K562 (cell line): ENCODE measurements around the gene RERE.

Experiments
- ARHGAP35 ChIP-seq: fragments of 450-650 bp; IDR thresholded peaks from 2 replicates; pipeline ENCODE4 v1.6.1; 2018; ENCODE audit not compliant: partially characterized antibody
- ATF2 ChIP-seq: sonication (generic); formaldehyde crosslinking; IDR thresholded peaks from 2 replicates; pipeline ENCODE4 v1.8.1; 2022; ENCODE audit warnings: missing genetic modification reagents
- CTCF ChIP-seq, 3 experiments: IDR thresholded peaks in 2 of 3; conservative IDR thresholded peaks in 1 of 3; 2 replicates each; pipeline ENCODE4 v1.5.1; 2011 to 2012; ENCODE audit warnings: low read length in 3 of 3, mild to moderate bottlenecking in 3 of 3, control low read depth in 2 of 3, improper control_type of control experiment in 1 of 3, inconsistent platforms in 1 of 3, low read depth in 1 of 3, mixed read lengths in 1 of 3, moderate library complexity in 1 of 3; ENCODE audit not compliant: insufficient read depth in 2 of 3
- EGR1 ChIP-seq: fragments of 450-650 bp; conservative IDR thresholded peaks from 2 replicates; pipeline ENCODE4 v1.6.1; 2017; ENCODE audit warnings: mild to moderate bottlenecking
- MEF2D ChIP-seq: conservative IDR thresholded peaks from 2 replicates; pipeline ENCODE4 v1.6.1; 2016; ENCODE audit warnings: low read depth, missing genetic modification characterization, missing compliant biosample characterization
- PHB ChIP-seq: fragments of 250-450 bp; sonication (Bioruptor Pico); IDR thresholded peaks from 2 replicates; pipeline ENCODE4 v1.5.0; 2021
- RFX5 ChIP-seq: IDR thresholded peaks from 2 replicates; pipeline ENCODE4 v1.6.1; 2011; ENCODE audit warnings: low read depth, mild to moderate bottlenecking, improper control_type of control experiment, low read length
- TCF7L2 ChIP-seq: fragments of 150-350 bp; IDR thresholded peaks from 2 replicates; pipeline ENCODE4 v1.6.1; 2016; ENCODE audit warnings: low read depth, mild to moderate bottlenecking, low read length, moderate library complexity
- ZNF586 ChIP-seq: fragments of 450-650 bp; formaldehyde crosslinking; conservative IDR thresholded peaks from 2 replicates; pipeline ENCODE4 v1.4.0; 2020; ENCODE audit warnings: mild to moderate bottlenecking, moderate library complexity

- TF ChIP-seq ARHGAP35 = no peak
- no peak for TF ChIP-seq PHB
- no peak for TF ChIP-seq ATF2 (CRISPR knock-in tag)
- TF ChIP-seq CTCF (IDR thresholded peaks at IDR 0.05 in 2 of 3, conservative IDR thresholded peaks at IDR 0.05 in 1 of 3; ENCODE audit: insufficient read depth in 2 of 3, low read depth in 1 of 3, low read length in 3 of 3) = no peak
- TF ChIP-seq TCF7L2 = no peak
- TF ChIP-seq MEF2D (tag) = no peak
- TF ChIP-seq EGR1 = no peak
- no peak for TF ChIP-seq RFX5
- TF ChIP-seq ZNF586 (CRISPR knock-in tag) = no peak
Measured at GRCh38 chr1:8745749-8746390, 71.6 kb downstream of the RERE start.
